ENCODE measurements around the gene GAS2. TPM values are rescaled to one million over a fixed set of nuclear protein-coding genes. Genes with fewer than 3 reads are reported as not detected.

Gene GAS2
- polyA plus RNA-seq, 4 donors = 8.6 to 13.5 (median 10.2) TPM

DNA sequence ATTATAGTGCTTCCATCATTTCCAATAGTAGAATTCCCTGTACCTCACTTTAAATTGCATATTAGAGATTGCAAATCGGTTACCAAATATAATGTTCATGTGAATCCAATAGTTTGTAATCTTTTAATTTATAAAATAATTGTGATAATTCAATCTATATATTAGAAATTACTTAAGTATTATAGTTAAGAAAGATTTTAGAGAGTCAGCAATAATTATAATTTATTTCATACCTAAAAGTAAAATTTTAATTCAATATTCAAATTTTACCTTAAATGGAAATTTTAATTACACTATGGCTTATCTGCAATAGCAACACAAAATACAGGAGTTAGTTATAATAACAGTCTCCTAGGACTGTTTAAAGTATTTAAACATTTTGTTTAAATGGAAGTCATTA is 180.3 kb downstream of the GAS2 start:
- no peak for DNase-seq (ENCODE audit: low read depth in 4 of 4, low spot score in 3 of 4)

DNA sequence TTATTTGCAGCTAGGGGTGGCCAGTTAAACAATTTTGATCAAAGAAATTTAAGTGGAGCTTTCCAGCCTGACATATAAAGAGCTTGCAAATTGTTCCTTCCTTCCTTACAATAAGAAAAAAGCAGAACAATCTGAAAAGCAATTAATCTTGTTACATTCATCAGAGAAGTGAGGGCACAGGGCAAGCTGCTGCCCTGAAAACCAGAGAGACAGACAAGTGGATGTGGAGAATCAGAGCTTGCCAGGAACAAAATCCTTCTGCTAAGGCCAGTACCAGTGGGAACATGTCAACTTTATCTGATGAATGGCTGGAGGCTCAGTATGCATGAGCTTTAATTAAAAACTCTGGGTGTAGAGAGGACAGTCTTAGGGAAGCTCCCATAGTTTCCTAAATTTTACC is 185.1 kb downstream of the GAS2 start:
- no peak for DNase-seq (ENCODE audit: low read depth in 4 of 4, low spot score in 3 of 4)

DNA sequence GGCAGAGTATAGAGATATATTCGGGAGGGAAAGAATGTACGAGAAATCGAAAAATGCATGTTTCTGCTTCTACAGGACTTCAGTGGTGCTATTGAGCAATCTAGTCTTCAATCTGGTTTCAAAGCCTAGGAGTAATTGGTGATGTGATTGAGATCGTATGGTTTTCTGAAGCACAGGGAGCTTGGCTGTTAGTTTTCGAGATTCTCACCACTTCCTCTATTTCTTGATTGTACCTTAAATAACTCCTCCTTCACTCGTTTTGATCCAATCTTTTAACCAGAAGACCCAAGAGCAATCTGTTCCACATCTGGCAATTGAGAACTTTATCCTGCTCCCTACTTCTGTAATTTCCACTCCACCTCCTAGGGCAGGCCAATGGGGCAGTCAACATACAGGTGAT is 193.3 kb downstream of the GAS2 start:
- DNase-seq (ENCODE audit: low read depth in 4 of 4, low spot score in 3 of 4) = no peak

DNA sequence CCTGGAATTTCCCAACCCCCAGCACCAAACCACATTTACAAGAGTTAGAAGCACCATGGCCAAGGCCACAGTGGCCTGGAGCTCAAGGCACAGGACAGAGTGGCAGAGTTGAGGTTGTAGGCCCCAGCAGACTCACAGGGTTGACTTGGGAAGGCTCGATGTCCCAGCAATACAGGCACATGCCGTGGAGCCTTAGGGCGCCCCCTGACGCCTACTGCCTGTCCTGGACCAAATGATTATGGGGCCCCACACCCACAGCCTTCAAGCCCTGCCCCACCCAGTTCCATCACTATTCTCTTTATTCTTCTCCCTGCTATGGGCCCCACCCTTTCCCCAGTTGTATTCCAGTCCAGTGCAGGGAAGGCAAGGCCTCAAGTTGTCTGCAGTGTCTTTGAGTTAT is 193.8 kb downstream of the GAS2 start, which contains the start of gene CCDC179:
CCDC179 (minus strand) TSS at position 234 of the 400 bp plus-strand sequence; CDS start at position 181, 53 bp downstream.
- DNase-seq (ENCODE audit: low read depth in 4 of 4, low spot score in 3 of 4) = no peak

Other genes starting within 250 kb of the GAS2 start
- gene FANCF, start 40.8 kb upstream of the GAS2 start, polyA plus RNA-seq (ENCODE audit: insufficient read length in 4 of 4) = 10 to 100 TPM; 12.3 to 22.0 (median 19.3) TPM
- gene SVIP, start 163.2 kb downstream of the GAS2 start, polyA plus RNA-seq (ENCODE audit: insufficient read length in 4 of 4) = 10 to 100 TPM; 16.9 to 46.2 (median 41.6) TPM
- gene CCDC179, start 193.9 kb downstream of the GAS2 start, polyA plus RNA-seq (ENCODE audit: insufficient read length in 4 of 4) = not detected

Measured in left renal pelvis (tissue), 4 donors.